HepG2 (cell line): Measurements from ENCODE around the gene MYORG. TPM values are rescaled to one million over a fixed set of nuclear protein-coding genes. Genes with fewer than 3 reads are reported as not detected.

ENCODE experiments used
- ATAC-seq: fragments of 200-7000 bp; cut with Tn5 transposase; 3 replicates; pipeline ENCODE4 v1.9.1; 2020; ENCODE audit warnings: mild to moderate bottlenecking, moderate library complexity
- BruUV-seq: library from RNA; stranded (reverse); fragments of 400-500 nt; replicated peaks from 2 replicates; lab custom pipeline; 2021; lab: Mats Ljungman, UMichigan
- CTCF ChIA-PET: fragments of 300-600 bp; formaldehyde crosslinking; extraction: SDS; loops from one replicate; lab custom pipeline; 2021; ENCODE audit warnings: low total read pairs, inconsistent platforms, low intra/inter-chr PET ratio; lab: Yijun Ruan, JAX
- POLR2A ChIA-PET: fragments of 350-600 bp; sonication (Branson Sonifier 250); formaldehyde crosslinking; loops from one replicate; lab custom pipeline; 2020; ENCODE audit warnings: antibody characterized with exemption, inconsistent platforms; lab: Yijun Ruan, JAX
- DNase-seq: peaks from one replicate; pipeline ENCODE4 v3.0.0-alpha.2; 2015; ENCODE audit warnings: low spot score
- FAIRE-seq: peaks from 3 replicates; lab custom pipeline; 2011; peaks lifted over from hg19 to GRCh38; lab: Jason Lieb, UNC
- H2AFZ ChIP-seq: one replicate; pipeline ENCODE4 v1.6.1; 2011; ENCODE audit warnings: low read length, inconsistent platforms
- H3K27ac ChIP-seq: fragments of 300-600 bp; 3 replicates; pipeline ENCODE4 v1.8.0; 2011; ENCODE audit warnings: mixed run types, mild to moderate bottlenecking, mixed read lengths, low read length, inconsistent platforms; ENCODE audit not compliant: insufficient read depth; ENCODE audit errors: extremely low read length
- H3K27me3 ChIP-seq, 2 experiments: fragments of 200-600 bp in 1 of 2; 2 replicates in 1 of 2; 3 replicates in 1 of 2; pipeline versions ENCODE4 v1.6.0 to v1.8.0; 2011; ENCODE audit warnings: low read length in 2 of 2, mild to moderate bottlenecking in 2 of 2, moderate library complexity in 2 of 2, inconsistent platforms in 1 of 2; ENCODE audit not compliant: insufficient read depth in 2 of 2, control insufficient read depth in 1 of 2
- H3K36me3 ChIP-seq, 2 experiments: fragments of 200-600 bp in 1 of 2; replicated peaks in 1 of 2; 2 replicates in 1 of 2; 3 replicates in 1 of 2; pipeline versions ENCODE4 v1.5.1 to v1.8.0; 2011; ENCODE audit warnings: low read length in 2 of 2, inconsistent platforms in 1 of 2; ENCODE audit not compliant: insufficient read depth in 2 of 2, control insufficient read depth in 1 of 2
- H3K4me1 ChIP-seq: 2 replicates; pipeline ENCODE4 v1.5.1; 2012; ENCODE audit warnings: low read length, inconsistent platforms; ENCODE audit not compliant: insufficient read depth
- H3K4me2 ChIP-seq: 2 replicates; pipeline ENCODE4 v1.6.0; 2011; ENCODE audit warnings: low read depth, low read length, inconsistent platforms
- H3K4me3 ChIP-seq, 3 experiments: fragments of 200-600 bp in 1 of 3; sonication (generic), shearing (Covaris generic) in 1 of 3; replicated peaks in 1 of 3; 2 replicates each; pipeline ENCODE4 v1.5.1; 2011 to 2016; ENCODE audit warnings: low read length in 3 of 3, inconsistent platforms in 2 of 3, low read depth in 2 of 3, mild to moderate bottlenecking in 2 of 3, control low read depth in 1 of 3, mixed read lengths in 1 of 3; ENCODE audit not compliant: insufficient read depth in 1 of 3
- H3K79me2 ChIP-seq: one replicate; pipeline ENCODE4 v1.6.1; 2011; ENCODE audit warnings: low read length, inconsistent platforms; ENCODE audit not compliant: insufficient read depth
- H3K9ac ChIP-seq: 2 replicates; pipeline ENCODE4 v1.6.0; 2011; ENCODE audit warnings: mild to moderate bottlenecking, low read depth, low read length, inconsistent platforms; ENCODE audit not compliant: insufficient read depth
- H3K9me3 ChIP-seq: 2 replicates; pipeline ENCODE4 v1.5.1; 2012; ENCODE audit warnings: mild to moderate bottlenecking, low read length
- H4K20me1 ChIP-seq: 2 replicates; pipeline ENCODE4 v1.6.0; 2011; ENCODE audit warnings: inconsistent platforms, mild to moderate bottlenecking, low read length, moderate library complexity; ENCODE audit not compliant: insufficient read depth
- ATRX ChIP-seq: sonication (generic); formaldehyde crosslinking; IDR thresholded peaks from 2 replicates; pipeline ENCODE4 v1.4.0; 2020; ENCODE audit warnings: missing genetic modification reagents, borderline replicate concordance
- BORCS8-MEF2B ChIP-seq: sonication (generic); formaldehyde crosslinking; IDR thresholded peaks from 2 replicates; pipeline ENCODE4 v1.8.0; 2022; ENCODE audit warnings: mild to moderate bottlenecking, missing genetic modification reagents
- FOXK1 ChIP-seq: sonication (generic); formaldehyde crosslinking; IDR thresholded peaks from 2 replicates; pipeline ENCODE4 v1.4.0; 2020; ENCODE audit warnings: low read depth, missing genetic modification reagents, borderline replicate concordance
- NAIF1 ChIP-seq: sonication (generic); formaldehyde crosslinking; IDR thresholded peaks from 2 replicates; pipeline ENCODE4 v1.5.0; 2020; ENCODE audit warnings: mild to moderate bottlenecking, missing genetic modification reagents, borderline replicate concordance
- ZNF101 ChIP-seq: sonication (generic); formaldehyde crosslinking; IDR thresholded peaks from 2 replicates; pipeline ENCODE4 v1.4.0; 2020; ENCODE audit warnings: mild to moderate bottlenecking, low read depth, missing genetic modification reagents, borderline replicate concordance
- ZNF3 ChIP-seq: IDR thresholded peaks from 2 replicates; pipeline ENCODE4 v1.7.0; 2017; ENCODE audit warnings: inconsistent platforms
- ZNF558 ChIP-seq: sonication (generic); formaldehyde crosslinking; IDR thresholded peaks from 2 replicates; pipeline ENCODE4 v1.9.0; 2022; ENCODE audit warnings: mild to moderate bottlenecking, missing genetic modification reagents, borderline replicate concordance
- ZNF660 ChIP-seq: sonication (generic); formaldehyde crosslinking; IDR thresholded peaks from 2 replicates; pipeline ENCODE4 v1.5.1; 2020; ENCODE audit warnings: mild to moderate bottlenecking, low read depth, missing genetic modification reagents, borderline replicate concordance
- ZNF674 ChIP-seq: sonication (generic); formaldehyde crosslinking; IDR thresholded peaks from 2 replicates; pipeline ENCODE4 v1.5.0; 2020; ENCODE audit warnings: low read depth, mild to moderate bottlenecking, missing genetic modification reagents
- WGBS: methylation state at CpG from one replicate; pipeline ENCODE4 v1.1.6; 2017; ENCODE audit warnings: low lambda C conversion rate; 5-methylcytosine and 5-hydroxymethylcytosine counted together
- in situ Hi-C: cut with HindIII; loops from 2 replicates; pipeline ENCODE4 v1.10.0; 2017; ENCODE audit warnings: low pct_unique_long_range_greater_than_20kb; ENCODE audit not compliant: extremely low pct_ligation_motif_present
- intact Hi-C: fragments of 100-400 bp; cut with micrococcal nuclease; formaldehyde crosslinking; loops from one replicate; pipeline ENCODE4 v1.10.0; 2022; ENCODE audit not compliant: unreplicated experiment
- polyA plus RNA-seq, 8 experiments: library from polyadenylated mRNA; depleted of rRNA in 3 of 8; stranded (reverse) in 7 of 8; unstranded in 1 of 8; fragments of >200 nt; fragmentation: Illumina TruSeq in 4 of 8; extraction: Trizol in 4 of 8; gene quantifications; 2 replicates each; pipeline versions ENCODE4 v1.2.1 to v1.2.3, GENCODE V29; 2011 to 2016; ENCODE audit warnings: low read depth in 4 of 8, missing spikeins in 1 of 8, mixed read lengths in 1 of 8; ENCODE audit not compliant: insufficient read depth in 1 of 8
- total RNA-seq, 5 experiments: library from RNA; depleted of rRNA; stranded (reverse); fragments of >200 nt; fragmentation: Illumina TruSeq; extraction: Trizol; gene quantifications; 2 replicates each; pipeline ENCODE4 v1.2.3, GENCODE V29; 2016; ENCODE audit warnings: low read depth in 1 of 5
- TF ChIP-seq, protein P1 (sequence below): IDR thresholded peaks from 2 replicates; pipeline ENCODE4 v1.6.1; 2016
- TF ChIP-seq, protein P2 (sequence below): sonication (generic); formaldehyde crosslinking; IDR thresholded peaks from 2 replicates; pipeline ENCODE4 v1.4.0; 2020; ENCODE audit warnings: missing genetic modification reagents, borderline replicate concordance
- TF ChIP-seq, protein P3 (sequence below): sonication (generic); formaldehyde crosslinking; IDR thresholded peaks from 2 replicates; pipeline ENCODE4 v1.5.1; 2020; ENCODE audit warnings: missing genetic modification reagents, mild to moderate bottlenecking, borderline replicate concordance
- TF ChIP-seq, protein P4 (sequence below): sonication (generic); formaldehyde crosslinking; IDR thresholded peaks from 2 replicates; pipeline ENCODE4 v1.5.0; 2020; ENCODE audit warnings: missing genetic modification reagents
- TF ChIP-seq, protein P5 (sequence below): IDR thresholded peaks from 2 replicates; pipeline ENCODE4 v1.6.1; 2016; ENCODE audit warnings: missing genetic modification reagents, missing compliant biosample characterization
- TF ChIP-seq, protein P6 (sequence below): sonication (generic); formaldehyde crosslinking; IDR thresholded peaks from 2 replicates; pipeline ENCODE4 v1.8.0; 2022; ENCODE audit warnings: missing genetic modification reagents, mild to moderate bottlenecking, inconsistent platforms, borderline replicate concordance

MYORG gene
- total and polyA plus RNA-seq, 2 of the 13 experiments (the other 11 are each of a cell fraction or from before 2014, with no cell fraction given) = 11.1 to 22.4 TPM

DNA sequence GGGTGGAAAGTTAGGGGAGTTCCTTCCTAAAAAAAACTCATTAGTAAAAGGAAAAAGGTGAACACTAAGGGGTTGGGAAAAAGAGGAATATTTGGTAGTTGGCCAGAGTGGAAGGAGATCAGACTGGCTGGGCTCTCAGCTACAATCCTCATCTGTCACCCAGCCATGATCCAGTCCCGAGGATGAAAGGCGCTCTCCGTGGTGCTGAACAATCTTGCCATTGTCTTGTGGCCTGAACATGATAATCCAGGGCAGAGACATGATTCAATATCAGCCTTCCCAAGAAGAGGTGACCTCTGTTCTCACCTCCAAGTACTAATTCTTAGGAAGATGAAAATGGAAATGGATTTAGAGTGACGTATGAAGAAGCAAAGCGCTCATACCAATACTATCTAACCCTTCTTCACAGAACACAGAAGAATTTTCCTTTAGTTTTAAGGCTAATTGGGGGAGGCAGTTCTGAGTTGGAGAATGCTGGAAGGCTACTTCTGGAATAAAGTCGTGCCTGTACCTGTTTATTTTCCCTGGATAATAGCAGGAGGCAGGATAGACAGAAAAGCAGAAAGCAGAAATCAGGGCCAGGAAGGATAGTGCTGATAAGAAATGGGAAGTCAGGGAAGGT is 36.6 kb upstream of the MYORG start (continued):
- TF ChIP-seq, protein P1, sequence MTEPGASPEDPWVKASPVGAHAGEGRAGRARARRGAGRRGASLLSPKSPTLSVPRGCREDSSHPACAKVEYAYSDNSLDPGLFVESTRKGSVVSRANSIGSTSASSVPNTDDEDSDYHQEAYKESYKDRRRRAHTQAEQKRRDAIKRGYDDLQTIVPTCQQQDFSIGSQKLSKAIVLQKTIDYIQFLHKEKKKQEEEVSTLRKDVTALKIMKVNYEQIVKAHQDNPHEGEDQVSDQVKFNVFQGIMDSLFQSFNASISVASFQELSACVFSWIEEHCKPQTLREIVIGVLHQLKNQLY (CRISPR knock-in tag) = no peak
- TF ChIP-seq ZNF558 (peak; percentile 34; the same call in 1 of the 2 replicates), BORCS8-MEF2B (peak; percentile 50; the same call in 1 of the 2 replicates)
- TF ChIP-seq, protein P2, sequence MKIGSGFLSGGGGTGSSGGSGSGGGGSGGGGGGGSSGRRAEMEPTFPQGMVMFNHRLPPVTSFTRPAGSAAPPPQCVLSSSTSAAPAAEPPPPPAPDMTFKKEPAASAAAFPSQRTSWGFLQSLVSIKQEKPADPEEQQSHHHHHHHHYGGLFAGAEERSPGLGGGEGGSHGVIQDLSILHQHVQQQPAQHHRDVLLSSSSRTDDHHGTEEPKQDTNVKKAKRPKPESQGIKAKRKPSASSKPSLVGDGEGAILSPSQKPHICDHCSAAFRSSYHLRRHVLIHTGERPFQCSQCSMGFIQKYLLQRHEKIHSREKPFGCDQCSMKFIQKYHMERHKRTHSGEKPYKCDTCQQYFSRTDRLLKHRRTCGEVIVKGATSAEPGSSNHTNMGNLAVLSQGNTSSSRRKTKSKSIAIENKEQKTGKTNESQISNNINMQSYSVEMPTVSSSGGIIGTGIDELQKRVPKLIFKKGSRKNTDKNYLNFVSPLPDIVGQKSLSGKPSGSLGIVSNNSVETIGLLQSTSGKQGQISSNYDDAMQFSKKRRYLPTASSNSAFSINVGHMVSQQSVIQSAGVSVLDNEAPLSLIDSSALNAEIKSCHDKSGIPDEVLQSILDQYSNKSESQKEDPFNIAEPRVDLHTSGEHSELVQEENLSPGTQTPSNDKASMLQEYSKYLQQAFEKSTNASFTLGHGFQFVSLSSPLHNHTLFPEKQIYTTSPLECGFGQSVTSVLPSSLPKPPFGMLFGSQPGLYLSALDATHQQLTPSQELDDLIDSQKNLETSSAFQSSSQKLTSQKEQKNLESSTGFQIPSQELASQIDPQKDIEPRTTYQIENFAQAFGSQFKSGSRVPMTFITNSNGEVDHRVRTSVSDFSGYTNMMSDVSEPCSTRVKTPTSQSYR = peak; percentile 18; the same call in 1 of the 2 replicates
- TF ChIP-seq, protein P3, sequence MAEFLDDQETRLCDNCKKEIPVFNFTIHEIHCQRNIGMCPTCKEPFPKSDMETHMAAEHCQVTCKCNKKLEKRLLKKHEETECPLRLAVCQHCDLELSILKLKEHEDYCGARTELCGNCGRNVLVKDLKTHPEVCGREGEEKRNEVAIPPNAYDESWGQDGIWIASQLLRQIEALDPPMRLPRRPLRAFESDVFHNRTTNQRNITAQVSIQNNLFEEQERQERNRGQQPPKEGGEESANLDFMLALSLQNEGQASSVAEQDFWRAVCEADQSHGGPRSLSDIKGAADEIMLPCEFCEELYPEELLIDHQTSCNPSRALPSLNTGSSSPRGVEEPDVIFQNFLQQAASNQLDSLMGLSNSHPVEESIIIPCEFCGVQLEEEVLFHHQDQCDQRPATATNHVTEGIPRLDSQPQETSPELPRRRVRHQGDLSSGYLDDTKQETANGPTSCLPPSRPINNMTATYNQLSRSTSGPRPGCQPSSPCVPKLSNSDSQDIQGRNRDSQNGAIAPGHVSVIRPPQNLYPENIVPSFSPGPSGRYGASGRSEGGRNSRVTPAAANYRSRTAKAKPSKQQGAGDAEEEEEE (CRISPR knock-in tag) = no peak

DNA sequence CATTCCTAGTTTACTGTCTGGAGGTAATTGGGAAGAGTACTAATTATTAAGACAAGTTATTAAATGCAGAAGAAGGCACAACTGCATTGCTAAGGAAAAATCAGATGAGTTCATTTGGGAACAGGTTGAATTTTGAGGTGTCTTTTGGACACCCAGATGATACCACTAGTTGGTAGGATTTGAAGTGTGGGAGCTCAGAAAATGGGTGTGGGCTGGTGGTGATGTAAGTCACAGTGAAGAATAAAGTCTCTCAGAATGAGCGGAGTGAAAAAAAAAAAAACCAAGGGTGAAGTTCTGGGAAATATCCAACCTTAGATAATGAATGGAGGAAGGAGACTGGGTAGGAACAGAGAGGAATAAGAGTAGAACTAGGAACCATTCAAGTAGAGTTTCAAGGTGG is 35.6 kb upstream of the MYORG start:
- Histone ChIP-seq H3K79me2 (no peaks in the 10 kb centered on the region), H3K9me3 (no peaks in the 10 kb centered on the region), H4K20me1 (no peaks in the 10 kb centered on the region), H3K4me2 (no peak overlapping the region), H3K27ac (no peak overlapping the region), H3K9ac (no peak overlapping the region), H3K27me3 (no peaks in the 10 kb centered on the region), H2AFZ (no peak overlapping the region), H3K4me3 (no peak overlapping the region), H3K4me1 (no peaks in the 10 kb centered on the region), H3K36me3 (no peaks in the 10 kb centered on the region)
- FAIRE-seq = no peak
- 0% methylated on average over 1 of the region's 1 CpG for WGBS
- DNase-seq = no peak
- no peak for ATAC-seq
- CTCF ChIA-PET = no interaction called here
- no TSS peak for BruUV-seq
- POLR2A ChIA-PET = no interaction called here
- in situ Hi-C loops = no loop called here
- intact Hi-C loops = no loop called here
- TF ChIP-seq, protein P4, sequence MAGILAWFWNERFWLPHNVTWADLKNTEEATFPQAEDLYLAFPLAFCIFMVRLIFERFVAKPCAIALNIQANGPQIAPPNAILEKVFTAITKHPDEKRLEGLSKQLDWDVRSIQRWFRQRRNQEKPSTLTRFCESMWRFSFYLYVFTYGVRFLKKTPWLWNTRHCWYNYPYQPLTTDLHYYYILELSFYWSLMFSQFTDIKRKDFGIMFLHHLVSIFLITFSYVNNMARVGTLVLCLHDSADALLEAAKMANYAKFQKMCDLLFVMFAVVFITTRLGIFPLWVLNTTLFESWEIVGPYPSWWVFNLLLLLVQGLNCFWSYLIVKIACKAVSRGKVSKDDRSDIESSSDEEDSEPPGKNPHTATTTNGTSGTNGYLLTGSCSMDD = no peak
- TF ChIP-seq, protein P5, sequence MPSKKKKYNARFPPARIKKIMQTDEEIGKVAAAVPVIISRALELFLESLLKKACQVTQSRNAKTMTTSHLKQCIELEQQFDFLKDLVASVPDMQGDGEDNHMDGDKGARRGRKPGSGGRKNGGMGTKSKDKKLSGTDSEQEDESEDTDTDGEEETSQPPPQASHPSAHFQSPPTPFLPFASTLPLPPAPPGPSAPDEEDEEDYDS (CRISPR knock-in tag) = no peak
- no peak for TF ChIP-seq FOXK1 (CRISPR knock-in tag)
- TF ChIP-seq ZNF101 (CRISPR knock-in tag) = no peak
- no peak for TF ChIP-seq ATRX (CRISPR knock-in tag)
- TF ChIP-seq ZNF674 (CRISPR knock-in tag) = no peak
- TF ChIP-seq NAIF1 = no peak
- TF ChIP-seq ZNF660 (CRISPR knock-in tag) = no peak
- TF ChIP-seq ZNF3 = no peak
- TF ChIP-seq, protein P6, sequence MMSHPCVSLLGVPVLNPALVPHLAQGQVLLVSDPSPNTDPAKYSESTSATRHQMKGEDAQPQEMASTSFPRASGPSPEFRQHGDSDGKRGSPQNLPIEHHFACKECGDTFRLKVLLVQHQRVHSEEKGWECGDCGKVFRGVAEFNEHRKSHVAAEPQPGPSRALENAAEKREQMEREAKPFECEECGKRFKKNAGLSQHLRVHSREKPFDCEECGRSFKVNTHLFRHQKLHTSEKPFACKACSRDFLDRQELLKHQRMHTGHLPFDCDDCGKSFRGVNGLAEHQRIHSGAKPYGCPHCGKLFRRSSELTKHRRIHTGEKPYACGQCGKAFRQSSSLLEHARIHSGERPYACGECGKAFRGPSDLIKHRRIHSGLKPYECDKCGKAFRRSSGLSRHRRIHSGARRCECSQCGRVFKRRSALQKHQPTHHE (CRISPR knock-in tag) = no peak
